Activated CD8-positive, alpha-beta memory T cell treated with anti-CD3 and anti-CD28 coated beads, Interleukin-2, amount 50 U/mL, for 24 hours (primary cell): ENCODE measurements around the gene PTPN14.
"Not testable (repeated sequence)": the region's sequence is repeated elsewhere in the genome, so short reads cannot be mapped to it uniquely, and the experiment has no call there.

Experiments used
- DNase-seq: peaks from one replicate; pipeline ENCODE4 v3.0.0-alpha.2; 2020; ENCODE audit errors: extremely low read depth

Gene PTPN14

GRCh38 chr1:214541693-214542092, 9.7 kb downstream of the PTPN14 start:
- no peak for DNase-seq

- DNase-seq: no peak
Observed at GRCh38 chr1:214541206-214541605, 10.2 kb downstream of the PTPN14 start.

GRCh38 chr1:214540324-214540723, 11.1 kb downstream of the PTPN14 start:
- no peak for DNase-seq

GRCh38 chr1:214538496-214538895, 12.9 kb downstream of the PTPN14 start:
- no peak for DNase-seq

GRCh38 chr1:214537872-214538473, 13.4 kb downstream of the PTPN14 start:
- DNase-seq: no peak

DNA sequence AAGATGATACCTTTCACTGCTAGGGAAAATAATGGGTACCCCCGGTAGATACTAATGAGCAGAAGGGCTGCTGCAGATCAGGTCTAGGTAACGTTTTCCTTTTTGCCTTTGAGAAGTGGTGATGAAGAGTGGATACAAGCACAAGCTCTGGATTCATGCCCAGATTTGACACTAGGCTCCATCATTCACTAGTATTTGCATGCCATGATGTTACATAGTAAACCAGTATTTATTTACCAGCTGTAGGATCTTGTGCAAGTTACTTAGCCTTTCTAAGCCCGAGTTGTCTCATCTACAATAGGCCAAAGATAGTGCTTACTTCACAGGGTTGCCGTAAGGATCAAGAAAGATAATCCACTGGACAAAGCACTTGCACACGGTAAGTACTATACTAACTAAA, 14.2 kb downstream of the PTPN14 start:
- no peak for DNase-seq

DNA sequence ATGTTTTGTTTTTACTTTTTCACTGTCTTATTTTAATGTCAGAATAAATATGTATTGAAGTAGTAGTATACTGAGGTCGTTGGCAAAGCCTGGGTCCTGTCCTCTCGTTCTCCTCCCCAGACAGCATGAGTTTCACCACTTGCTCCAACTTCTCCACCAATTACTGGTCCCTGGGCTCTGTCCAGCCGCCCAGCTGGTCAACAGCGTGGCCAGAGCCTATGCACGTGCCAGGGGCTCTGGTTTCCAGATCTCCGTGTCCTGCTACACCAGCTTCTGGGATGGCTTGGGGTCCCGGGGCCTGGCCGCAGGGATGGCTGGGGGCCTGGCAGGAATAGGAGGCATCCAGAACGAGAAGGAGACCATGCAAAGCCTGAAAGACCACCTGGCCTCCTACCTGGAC, 19.3 kb downstream of the PTPN14 start:
- DNase-seq: no peak

GRCh38 chr1:214525535-214526019, 25.8 kb downstream of the PTPN14 start:
- DNase-seq: no peak

GRCh38 chr1:214524824-214525223, 26.6 kb downstream of the PTPN14 start:
- no peak for DNase-seq

DNA sequence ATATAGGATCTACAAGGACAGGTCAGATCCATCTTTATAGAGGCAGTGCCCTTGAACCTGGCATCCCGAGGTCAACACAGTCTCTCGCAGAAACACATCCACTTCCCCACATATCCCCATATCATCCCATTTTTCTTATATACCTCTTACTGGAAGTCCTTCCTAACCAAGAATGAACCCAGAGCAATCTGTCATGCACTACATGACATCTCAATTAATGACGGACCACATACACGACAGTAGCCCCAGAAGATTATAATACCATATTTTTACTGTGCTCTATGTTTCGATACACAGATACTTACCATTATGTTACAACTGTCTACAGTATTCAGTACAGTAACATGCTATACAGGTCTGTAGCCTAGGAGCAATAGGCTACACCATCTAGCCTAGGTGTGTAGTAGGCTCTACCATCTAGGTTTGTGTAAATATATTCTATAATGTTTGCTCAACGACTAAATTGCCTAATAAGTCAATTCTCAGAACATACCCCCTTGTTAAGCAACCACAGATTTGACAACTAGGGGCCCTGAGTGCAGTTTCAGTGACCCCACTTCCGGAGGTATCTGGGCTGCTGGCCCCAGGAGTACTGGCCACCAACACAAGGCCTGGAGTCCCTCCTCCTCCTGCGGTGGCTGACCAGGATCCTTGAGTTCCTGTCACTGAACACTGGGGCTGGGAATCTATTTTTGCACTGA, 28.1 kb downstream of the PTPN14 start:
- no peak for DNase-seq

DNA sequence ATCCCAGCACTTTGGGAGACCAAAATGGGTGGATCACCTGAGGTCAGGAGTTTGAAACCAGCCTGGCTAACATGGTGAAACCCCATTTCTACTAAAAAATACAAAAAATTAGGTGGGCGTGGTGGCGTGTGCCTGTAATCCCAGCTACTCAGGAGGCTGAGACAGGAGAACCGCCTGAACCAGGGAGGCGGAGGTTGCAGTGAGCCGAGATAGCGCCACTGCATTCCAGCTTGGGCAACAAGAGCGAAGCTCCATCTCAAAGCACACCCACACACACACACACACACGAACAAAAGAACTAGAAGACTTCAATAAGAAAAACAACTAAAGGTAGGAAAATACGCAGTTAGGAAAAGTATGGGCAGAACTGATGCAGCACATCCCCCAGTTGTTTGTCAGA, 29.9 kb downstream of the PTPN14 start:
- DNase-seq: not testable (repeated sequence)

GRCh38 chr1:214520544-214521165, 30.7 kb downstream of the PTPN14 start:
- no peak for DNase-seq

- DNase-seq: no peak
Observed at GRCh38 chr1:214518361-214518760, 33.0 kb downstream of the PTPN14 start.

DNA sequence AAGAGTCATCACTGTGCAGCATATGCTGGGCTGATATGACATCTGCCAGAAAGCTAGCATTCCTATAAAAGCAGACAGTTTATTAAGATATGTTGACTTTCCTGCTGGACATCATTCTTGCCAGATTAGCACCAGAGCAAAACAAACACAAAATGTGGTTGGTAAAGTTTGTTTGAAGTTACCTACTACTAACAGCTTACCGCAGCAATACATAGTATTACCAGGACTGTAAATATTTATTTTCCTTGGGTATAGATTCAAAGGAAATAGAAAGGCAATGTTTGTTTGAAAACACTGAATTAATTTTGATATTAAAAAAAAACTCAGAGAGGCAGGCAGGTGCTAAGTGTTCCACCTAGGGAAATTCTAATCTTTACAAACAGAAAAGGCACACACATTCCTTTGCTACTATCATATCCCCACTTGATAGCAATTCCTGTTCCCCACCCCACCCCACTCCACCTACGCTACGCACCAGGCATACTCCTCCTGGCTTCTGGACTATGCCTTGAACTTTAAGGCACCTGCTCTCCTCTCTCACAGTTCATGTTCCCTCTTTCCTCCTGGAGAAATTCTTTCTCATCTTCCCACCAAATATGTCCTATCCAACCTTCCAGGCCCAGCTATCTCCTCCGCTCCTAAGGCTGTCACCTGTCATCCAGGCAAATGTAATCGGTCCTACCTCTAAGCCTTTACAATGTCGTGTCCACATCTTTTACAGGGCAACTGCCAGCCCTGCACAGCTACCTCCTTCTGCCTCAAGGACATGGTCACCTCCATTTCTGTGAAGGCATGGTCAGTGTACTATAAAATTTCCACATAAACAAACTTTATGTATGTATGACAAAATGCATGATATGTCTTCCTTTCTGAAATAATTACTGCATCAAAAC, 34.7 kb downstream of the PTPN14 start:
- no peak for DNase-seq

- DNase-seq: no peak
Observed at GRCh38 chr1:214515544-214516433, 35.6 kb downstream of the PTPN14 start.

- DNase-seq: no peak
Observed at GRCh38 chr1:214514819-214515383, 36.5 kb downstream of the PTPN14 start.

GRCh38 chr1:214514032-214514818, 37.2 kb downstream of the PTPN14 start:
- DNase-seq: no peak

DNA sequence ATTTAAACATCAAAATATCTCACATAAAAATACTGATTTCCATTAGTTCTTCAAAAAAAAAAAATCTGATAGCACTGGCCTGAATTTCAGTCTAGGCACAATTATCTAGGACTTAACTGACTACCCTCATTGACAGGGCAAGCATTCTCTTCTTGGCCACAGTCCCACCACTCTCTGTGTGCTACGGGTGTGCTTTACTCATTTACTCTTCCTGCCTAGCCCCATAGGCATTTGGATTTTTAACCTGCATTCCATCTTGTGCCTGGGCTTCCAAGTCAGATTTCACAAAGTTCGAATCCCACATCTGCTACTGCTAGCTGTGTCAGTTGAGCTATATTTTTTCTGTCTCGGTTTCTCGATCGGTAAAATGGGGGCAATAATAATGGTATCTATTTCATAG, 38.0 kb downstream of the PTPN14 start:
- no peak for DNase-seq

GRCh38 chr1:214511639-214511998, 39.8 kb downstream of the PTPN14 start:
- DNase-seq: no peak
